KOPT-K1 (cell line): ENCODE results near the gene EEFSEC.

ENCODE experiments used
- H3K27ac ChIP-seq: fragments of 200-600 bp; sonication (generic); 2 replicates; pipeline ENCODE4 v1.5.1; 2016; ENCODE audit warnings: antibody characterized with exemption, mild to moderate bottlenecking, low read depth, low read length; ENCODE audit not compliant: poor library complexity, severe bottlenecking
- H3K36me3 ChIP-seq: fragments of 200-600 bp; sonication (generic); 2 replicates; pipeline ENCODE4 v1.5.1; 2017; ENCODE audit warnings: antibody characterized with exemption, mild to moderate bottlenecking, low read length, moderate library complexity; ENCODE audit not compliant: insufficient read depth
- H3K9me3 ChIP-seq: fragments of 200-600 bp; sonication (generic); 2 replicates; pipeline ENCODE4 v1.5.1; 2017; ENCODE audit warnings: antibody characterized with exemption, low read length, mild to moderate bottlenecking; ENCODE audit not compliant: insufficient read depth, poor library complexity, severe bottlenecking

EEFSEC gene

DNA sequence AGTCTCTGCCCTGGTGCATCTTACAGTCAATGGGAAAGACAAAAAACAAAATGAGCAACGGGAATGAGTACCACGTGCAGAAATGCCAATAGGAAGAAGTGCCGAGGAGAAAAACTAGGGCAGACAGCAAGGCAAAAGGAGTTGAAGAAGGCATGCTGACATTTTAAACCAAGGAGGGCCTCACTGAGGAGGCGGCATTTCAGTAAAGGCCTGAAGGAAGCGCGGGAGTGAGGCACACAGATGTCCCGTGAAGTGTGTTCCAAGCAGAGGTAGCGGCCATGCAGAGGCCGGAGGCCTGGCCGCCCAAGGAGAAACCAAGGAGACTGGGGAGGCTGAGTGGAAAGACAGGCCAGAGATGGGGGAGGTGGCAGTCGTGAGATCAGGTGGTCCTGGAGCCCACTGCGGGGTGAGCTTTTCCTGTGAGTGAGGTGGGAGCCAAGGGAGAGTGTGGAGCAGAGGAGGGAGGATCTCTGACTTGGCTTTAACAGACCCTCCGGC, 278.6 kb downstream of the EEFSEC start:
- H3K36me3 ChIP-seq: no peaks in the 10 kb centered on the region
- H3K9me3 ChIP-seq: no peaks in the 10 kb centered on the region
- no peak overlapping the region for H3K27ac ChIP-seq

DNA sequence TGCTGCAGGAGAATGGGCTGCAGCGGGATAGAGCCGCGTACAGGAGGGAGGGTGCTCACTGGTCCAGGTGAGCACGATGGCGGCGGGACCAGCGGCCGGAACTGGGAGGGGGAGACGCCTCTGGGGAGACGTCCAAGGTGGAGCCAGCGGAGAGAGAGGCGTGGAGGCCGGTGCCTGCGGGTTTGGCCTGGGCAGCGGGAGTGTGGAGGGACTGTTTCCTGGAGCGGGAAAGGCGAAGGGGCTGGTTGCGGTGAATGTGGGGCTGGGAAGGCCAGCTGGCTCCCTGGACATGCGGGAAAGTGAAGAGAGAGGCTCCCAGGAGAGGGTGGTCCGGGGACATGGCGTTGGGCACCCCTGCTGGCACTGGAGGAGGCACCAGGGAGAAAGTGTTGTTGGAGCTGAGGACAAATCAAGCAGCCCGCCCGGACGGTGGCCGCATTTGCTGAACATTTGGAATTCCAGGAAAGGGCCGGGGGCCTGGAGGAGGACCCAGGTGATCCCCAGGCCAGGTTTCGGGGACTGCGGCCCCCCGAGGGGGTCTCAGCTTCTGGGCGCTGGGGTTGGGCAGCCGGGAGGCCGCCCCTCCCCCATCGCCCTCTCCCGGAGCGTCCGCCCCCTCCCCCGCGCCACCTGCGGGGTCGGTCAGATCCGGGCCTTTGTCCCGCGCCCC, 279.2 kb downstream of the EEFSEC start:
- Histone ChIP-seq H3K27ac (no peak overlapping the region), H3K9me3 (no peaks in the 10 kb centered on the region), H3K36me3 (no peaks in the 10 kb centered on the region)

DNA sequence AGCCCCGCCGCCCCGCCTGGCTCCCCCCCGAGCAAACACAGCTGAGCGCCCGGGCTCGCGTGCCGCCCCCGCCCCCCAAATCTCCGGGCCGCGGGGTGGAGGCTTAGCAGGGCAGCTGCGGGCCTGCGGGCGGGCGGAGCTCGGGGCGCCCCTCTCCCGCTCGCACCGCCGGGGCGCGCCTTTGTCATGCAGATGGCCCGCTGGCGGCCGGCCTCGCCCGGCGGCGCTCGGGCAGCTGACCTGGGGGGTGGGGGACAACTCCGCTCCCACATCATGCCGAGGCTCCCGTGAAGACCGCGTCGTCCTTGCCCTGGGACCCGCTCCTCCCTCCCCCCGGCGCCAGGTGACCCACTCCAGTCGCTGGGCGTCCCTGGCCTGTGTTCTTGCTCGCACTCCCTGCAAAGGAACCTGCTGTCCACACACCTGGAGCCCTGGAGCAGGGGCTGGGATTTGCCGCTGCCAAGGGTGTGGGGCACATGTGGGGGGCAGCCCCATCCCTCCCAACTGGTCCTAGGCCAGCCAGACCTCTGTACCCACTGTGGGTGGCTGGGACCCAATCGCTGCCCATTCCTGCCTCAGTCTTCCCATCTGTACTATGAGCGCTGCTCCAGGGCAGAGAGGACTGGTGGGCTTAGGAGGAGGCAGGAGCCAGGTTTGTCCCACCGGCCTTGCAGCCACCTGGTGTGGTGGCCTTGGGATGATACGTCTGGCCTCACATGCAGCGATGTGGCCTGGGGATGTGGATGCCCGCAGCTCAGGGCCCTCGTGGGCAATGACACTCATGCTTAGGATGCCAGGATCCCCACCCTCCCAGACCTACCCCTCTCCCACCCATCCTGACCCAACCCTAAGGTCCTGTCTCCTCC, 279.9 kb downstream of the EEFSEC start:
- Histone ChIP-seq H3K27ac (no peak overlapping the region), H3K9me3 (no peaks in the 10 kb centered on the region), H3K36me3 (no peaks in the 10 kb centered on the region)

DNA sequence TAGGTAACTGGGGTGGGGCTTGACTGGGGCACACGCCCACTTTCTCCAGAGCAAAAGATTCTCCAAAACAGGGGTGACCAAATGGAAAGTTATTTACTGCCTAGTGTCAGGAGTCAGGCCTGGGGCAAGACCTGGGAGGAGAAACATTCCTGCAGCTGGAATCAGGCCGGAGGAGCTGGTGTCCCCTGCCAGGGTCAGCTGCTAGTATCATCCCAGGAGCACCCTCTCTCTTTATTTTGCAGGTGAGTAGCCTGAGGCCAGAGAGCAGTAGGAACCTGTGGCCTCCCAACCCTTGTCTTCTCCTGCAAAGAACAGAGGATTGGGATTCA, 280.5 kb downstream of the EEFSEC start:
- Histone ChIP-seq H3K36me3 (no peaks in the 10 kb centered on the region), H3K9me3 (no peaks in the 10 kb centered on the region), H3K27ac (no peak overlapping the region)

DNA sequence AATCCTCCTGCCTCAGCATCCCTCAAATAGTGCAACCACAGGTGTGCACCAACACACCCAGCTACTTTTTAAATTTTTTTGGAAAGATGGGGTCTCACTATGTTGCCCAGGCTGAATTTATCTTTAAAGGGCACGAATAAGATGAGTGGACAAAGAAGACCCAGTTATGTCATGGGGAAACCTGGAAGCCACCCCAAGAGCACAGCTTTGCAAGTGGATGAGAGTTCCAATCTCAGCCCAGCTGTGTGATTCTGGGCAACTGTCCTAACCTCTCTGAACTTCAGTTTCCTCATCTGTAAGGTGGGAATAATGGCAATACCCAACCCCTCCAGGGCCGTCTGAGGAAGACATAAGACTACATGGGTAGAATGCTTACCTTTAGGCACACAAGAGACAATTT, 281.2 kb downstream of the EEFSEC start:
- Histone ChIP-seq H3K9me3 (no peaks in the 10 kb centered on the region), H3K27ac (no peak overlapping the region), H3K36me3 (no peaks in the 10 kb centered on the region)

DNA sequence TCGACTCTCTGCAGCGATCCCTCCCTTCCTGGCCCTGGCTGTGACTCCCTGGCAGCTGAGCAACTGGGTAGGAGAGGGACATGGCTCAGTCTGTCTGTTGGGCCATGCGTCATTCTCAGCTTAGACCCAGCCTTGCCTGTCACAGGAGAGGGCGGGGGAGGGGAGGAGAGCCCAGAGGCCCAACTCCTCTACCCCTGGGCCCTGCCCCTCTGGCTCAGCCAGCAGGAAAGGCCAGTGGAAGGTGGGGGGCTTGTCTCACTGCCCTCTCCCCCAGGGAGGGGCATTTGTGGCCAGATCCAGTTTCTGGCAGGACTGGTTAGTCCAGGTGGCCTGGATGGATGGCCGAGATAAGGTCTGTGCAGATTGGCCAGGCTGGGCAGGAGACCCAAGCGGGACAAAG, 281.8 kb downstream of the EEFSEC start:
- no peaks in the 10 kb centered on the region for H3K9me3 ChIP-seq
- no peaks in the 10 kb centered on the region for H3K36me3 ChIP-seq
- H3K27ac ChIP-seq: no peak overlapping the region

GRCh38 chr3:128435561-128435960, 282.3 kb downstream of the EEFSEC start:
- H3K36me3 ChIP-seq: no peaks in the 10 kb centered on the region
- H3K27ac ChIP-seq: no peak overlapping the region
- H3K9me3 ChIP-seq: no peaks in the 10 kb centered on the region

DNA sequence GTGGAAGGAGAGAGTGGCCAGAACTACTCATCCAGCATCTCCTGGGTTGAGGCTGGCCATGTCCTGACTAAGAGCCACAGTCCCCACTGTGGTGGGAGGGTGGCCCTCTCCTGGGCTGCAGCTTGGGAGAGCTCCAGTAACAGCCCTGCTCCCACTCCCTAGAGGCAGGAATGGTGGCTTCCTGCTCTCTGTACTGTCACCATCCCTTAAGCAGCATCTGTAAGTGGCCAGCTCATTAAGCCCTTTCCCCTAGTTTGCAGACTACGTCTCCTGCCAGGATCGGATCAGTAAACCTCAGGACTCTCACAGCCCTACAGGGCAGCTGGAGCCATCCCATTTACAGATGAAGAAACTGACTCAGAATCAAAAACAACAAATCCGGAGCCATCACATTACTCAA, 282.9 kb downstream of the EEFSEC start:
- Histone ChIP-seq H3K9me3 (no peaks in the 10 kb centered on the region), H3K27ac (no peak overlapping the region), H3K36me3 (no peaks in the 10 kb centered on the region)

DNA sequence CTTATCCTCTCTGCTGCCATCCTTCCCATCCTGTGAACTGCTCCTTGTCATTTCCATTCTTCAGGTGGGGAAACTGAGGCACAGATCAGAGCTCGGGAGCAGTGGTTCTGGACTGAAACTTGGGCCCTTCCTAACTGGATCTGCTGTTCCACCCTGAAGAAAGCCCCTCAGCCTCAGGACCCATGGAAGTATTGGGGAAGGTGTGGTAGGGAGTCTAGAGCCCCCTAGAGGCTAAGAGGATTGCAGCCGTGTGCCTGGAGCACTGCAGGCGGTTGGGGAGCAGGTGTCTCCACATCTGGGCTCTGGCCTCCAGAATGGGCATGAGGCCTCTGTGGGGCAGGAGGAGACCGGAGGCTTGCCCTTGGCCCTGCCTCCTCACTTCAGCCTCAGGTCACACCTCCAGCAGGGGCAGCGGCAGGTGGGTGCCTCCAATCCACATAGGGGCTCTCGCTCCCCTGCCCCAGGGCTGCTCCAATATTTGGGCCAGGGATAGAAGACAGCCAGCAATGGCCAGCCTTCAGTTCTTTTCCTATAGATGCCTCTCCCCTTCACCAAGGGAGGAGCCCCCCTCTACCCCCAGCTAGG, 285.3 kb downstream of the EEFSEC start:
- H3K9me3 ChIP-seq: no peaks in the 10 kb centered on the region
- H3K27ac ChIP-seq: no peak overlapping the region

GRCh38 chr3:128439226-128439625, 285.9 kb downstream of the EEFSEC start:
- Histone ChIP-seq H3K9me3 (no peaks in the 10 kb centered on the region), H3K27ac (no peak overlapping the region), H3K36me3 (no peaks in the 10 kb centered on the region)

More for the DNA sequence above, 285.3 kb downstream of the EEFSEC start:
- no peaks in the 10 kb centered on the region for H3K36me3 ChIP-seq

DNA sequence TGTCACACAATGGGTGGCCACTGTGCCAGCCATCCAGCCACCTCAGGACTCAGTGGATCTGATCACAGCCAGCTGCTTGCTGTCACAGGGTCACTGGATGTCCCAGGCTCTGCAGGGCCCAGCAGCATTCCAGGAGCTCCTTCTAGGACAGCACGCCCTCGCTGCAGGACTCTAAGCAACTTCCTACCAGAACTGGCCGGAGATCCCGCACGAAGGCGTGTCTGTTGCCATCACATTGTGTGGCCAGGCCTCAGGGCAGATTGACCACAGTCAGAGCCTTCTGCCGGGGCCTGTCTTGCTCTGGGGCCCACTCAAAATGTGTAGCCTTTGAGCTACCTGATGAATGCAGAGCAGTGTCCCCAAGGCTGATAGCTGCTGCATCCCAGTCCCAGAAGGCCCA, 288.8 kb downstream of the EEFSEC start:
- H3K9me3 ChIP-seq: no peaks in the 10 kb centered on the region
- H3K36me3 ChIP-seq: no peaks in the 10 kb centered on the region
- no peak overlapping the region for H3K27ac ChIP-seq

DNA sequence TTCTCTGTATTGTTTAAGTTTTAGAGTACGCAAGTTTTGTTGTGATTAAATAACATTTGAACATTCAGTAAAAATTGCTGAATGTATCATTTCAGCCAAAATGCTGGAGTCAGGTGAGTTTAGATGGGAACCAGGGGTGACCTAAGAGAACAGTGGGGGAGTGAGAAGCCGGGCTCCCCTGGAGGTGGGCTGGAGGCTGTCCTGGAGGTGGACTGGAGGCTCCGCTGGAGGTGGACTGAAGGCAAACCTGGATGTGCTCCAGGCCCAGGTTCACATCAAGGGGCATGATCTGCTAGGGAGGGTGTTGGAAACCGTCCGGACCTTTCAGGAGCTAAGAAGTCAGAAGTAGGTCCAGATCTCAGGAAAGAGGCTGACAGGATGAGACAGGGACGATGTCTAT, 289.7 kb downstream of the EEFSEC start:
- no peak overlapping the region for H3K27ac ChIP-seq
- H3K36me3 ChIP-seq: no peaks in the 10 kb centered on the region
- no peaks in the 10 kb centered on the region for H3K9me3 ChIP-seq

DNA sequence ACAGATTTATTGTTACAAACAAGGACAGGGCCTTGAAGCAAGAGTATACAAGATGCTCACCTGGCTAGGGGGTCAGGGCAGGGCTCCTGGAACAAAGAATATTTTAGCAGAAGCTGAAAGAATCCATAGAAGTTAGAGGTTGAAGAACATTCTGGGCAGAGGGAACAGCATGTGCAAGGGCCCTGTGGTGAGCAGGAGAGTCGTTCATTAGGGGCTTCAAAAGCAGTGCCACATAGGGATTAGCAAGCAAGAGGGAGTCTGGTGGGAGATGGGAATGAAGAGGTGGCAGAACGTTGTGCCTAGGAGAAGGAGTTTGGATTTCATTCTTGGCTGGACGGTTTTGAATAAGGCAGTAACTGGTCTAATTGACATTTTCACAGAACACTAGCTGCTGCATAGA, 290.5 kb downstream of the EEFSEC start:
- no peaks in the 10 kb centered on the region for H3K9me3 ChIP-seq
- no peaks in the 10 kb centered on the region for H3K36me3 ChIP-seq
- H3K27ac ChIP-seq: no peak overlapping the region

DNA sequence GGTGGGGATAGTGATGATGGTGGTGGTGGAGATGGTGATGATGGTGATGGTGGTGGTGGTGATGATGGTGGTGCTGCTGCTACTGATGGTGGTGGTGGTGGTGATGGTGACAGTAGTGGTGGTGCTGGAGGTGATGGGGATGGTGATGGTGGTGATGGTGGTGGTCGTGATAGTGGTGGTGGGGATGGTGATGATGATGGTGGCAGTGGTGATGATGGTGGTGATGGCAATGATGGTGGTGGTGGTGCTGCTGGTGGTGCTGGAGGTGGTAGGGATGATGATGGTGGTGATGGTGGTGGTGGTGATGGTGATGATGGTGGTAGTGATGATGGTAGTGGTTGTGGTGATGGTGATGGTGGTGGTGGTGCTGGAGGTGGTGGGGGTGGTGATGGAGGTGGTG, 292.1 kb downstream of the EEFSEC start:
- Histone ChIP-seq H3K36me3 (no peaks in the 10 kb centered on the region), H3K9me3 (no peaks in the 10 kb centered on the region)

DNA sequence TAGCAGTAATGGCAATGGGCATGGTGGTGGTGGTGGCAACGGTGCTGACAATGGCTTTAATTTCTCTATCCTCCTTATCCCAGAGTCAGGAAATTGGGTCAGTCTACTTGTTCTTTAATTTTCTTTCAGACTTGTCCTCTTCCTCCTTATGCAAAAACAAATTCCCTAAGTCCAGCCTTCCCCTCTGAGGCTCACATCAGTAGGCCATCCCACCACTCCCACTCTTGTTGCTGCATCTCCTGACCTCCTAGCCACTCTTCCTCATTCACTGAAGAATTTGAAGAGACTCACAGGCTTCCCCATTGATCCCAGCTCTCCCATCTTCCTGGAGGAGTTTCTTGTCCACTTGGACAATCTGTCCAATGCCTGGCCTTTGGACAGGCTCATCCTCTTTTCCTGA, 293.5 kb downstream of the EEFSEC start:
- Histone ChIP-seq H3K27ac (no peak overlapping the region), H3K9me3 (no peaks in the 10 kb centered on the region), H3K36me3 (no peaks in the 10 kb centered on the region)

More for the DNA sequence above, 292.1 kb downstream of the EEFSEC start:
- H3K27ac ChIP-seq: no peak overlapping the region
